ENCODE measurements around the gene FLCN. TPM values are rescaled to one million over a fixed set of nuclear protein-coding genes. Genes with fewer than 3 reads are reported as not detected.

Gene FLCN
- total and polyA plus RNA-seq, 12 donors, result 10.2 to 101 (median 34.3) TPM

GRCh38 chr17:17216776-17217175 is 20.2 kb downstream of the FLCN start:
- Histone ChIP-seq H3K27ac (no peak overlapping the region), H3K4me1 (replicated peaks in 1 of 2) (no peaks in the 10 kb centered on the region), H3K27me3 (no peaks in the 10 kb centered on the region), H3K36me3 (replicated peaks in 1 of 2) (peaks cover 0 to 98% of the 10 kb centered on the region in 2 donors), H3K4me3 (no peak overlapping the region), H3K9me3 (replicated peaks in 1 of 3) (no peaks in the 10 kb centered on the region)
- TF ChIP-seq CTCF (IDR thresholded peaks at IDR 0.05) (no peak), POLR2A (IDR thresholded peaks at IDR 0.05) (no peak)
- intact Hi-C loops (cut with DNase I), result no loop called here
- DNase-seq, result no peak
- WGBS, 4 donors, result 83 to 93% (median 89%) methylated on average over 15 to 16 of the region's 16 CpGs

GRCh38 chr17:17216236-17216635 is 20.7 kb downstream of the FLCN start:
- intact Hi-C loops (cut with DNase I), result no loop called here
- no peaks in the 10 kb centered on the region for H3K27me3 ChIP-seq
- peaks cover 0 to 93% of the 10 kb centered on the region in 2 donors for H3K36me3 ChIP-seq (replicated peaks in 1 of 2)

GRCh38 chr17:17215575-17215974 is 21.4 kb downstream of the FLCN start:
- intact Hi-C loops (cut with DNase I), result no loop called here
- H3K27ac ChIP-seq, result no peak overlapping the region
- H3K9me3 ChIP-seq (replicated peaks in 1 of 3), result no peaks in the 10 kb centered on the region
- no peak for DNase-seq
- WGBS, 4 donors, result 84 to 94% (median 90%) methylated on average over 6 to 8 of the region's 8 CpGs
- no peaks in the 10 kb centered on the region for H3K4me1 ChIP-seq (replicated peaks in 1 of 2)
- H3K4me3 ChIP-seq, result no peak overlapping the region
- TF ChIP-seq POLR2A (IDR thresholded peaks at IDR 0.05) (no peak), CTCF (IDR thresholded peaks at IDR 0.05) (no peak)
- H3K36me3 ChIP-seq (replicated peaks in 1 of 2), result peaks cover 0 to 86% of the 10 kb centered on the region in 2 donors
- H3K27me3 ChIP-seq, result no peaks in the 10 kb centered on the region

More at GRCh38 chr17:17216236-17216635, 20.7 kb downstream of the FLCN start:
- no peak overlapping the region for H3K27ac ChIP-seq
- no peak for DNase-seq
- 85 to 100% (median 92%) methylated on average over 3 to 17 of the region's 17 CpGs for WGBS, 4 donors
- no peak overlapping the region for H3K4me3 ChIP-seq
- H3K9me3 ChIP-seq (replicated peaks in 1 of 3), result no peaks in the 10 kb centered on the region
- TF ChIP-seq POLR2A (IDR thresholded peaks at IDR 0.05), result no peak
- no peak for TF ChIP-seq CTCF (IDR thresholded peaks at IDR 0.05)
- no peaks in the 10 kb centered on the region for H3K4me1 ChIP-seq (replicated peaks in 1 of 2)

GRCh38 chr17:17214646-17215436 is 22.1 kb downstream of the FLCN start:
- intact Hi-C loops (cut with DNase I), result no loop called here
- no peaks in the 10 kb centered on the region for H3K4me1 ChIP-seq (replicated peaks in 1 of 2)
- no peak for DNase-seq
- no peak overlapping the region for H3K4me3 ChIP-seq
- no peak overlapping the region for H3K27ac ChIP-seq
- 82 to 88% (median 84%) methylated on average over 19 to 27 of the region's 27 CpGs for WGBS, 4 donors
- H3K9me3 ChIP-seq (replicated peaks in 1 of 3), result no peaks in the 10 kb centered on the region
- H3K36me3 ChIP-seq (replicated peaks in 1 of 2), result peaks cover 0 to 79% of the 10 kb centered on the region in 2 donors
- no peaks in the 10 kb centered on the region for H3K27me3 ChIP-seq
- TF ChIP-seq CTCF (IDR thresholded peaks at IDR 0.05) (no peak), POLR2A (IDR thresholded peaks at IDR 0.05) (no peak)

Measured in adrenal gland (tissue), 12 donors.